Measurements from ENCODE around the gene FCGR1A. TPM values are rescaled to one million over a fixed set of nuclear protein-coding genes. Genes with fewer than 3 reads are reported as not detected.
"Not testable (repeated sequence)": the region's sequence is repeated elsewhere in the genome, so short reads cannot be mapped to it uniquely, and the experiment has no call there.

The FCGR1A gene
- total RNA-seq, 1 donor from 2014 or later = 1.2 TPM

- TF ChIP-seq, protein P1, sequence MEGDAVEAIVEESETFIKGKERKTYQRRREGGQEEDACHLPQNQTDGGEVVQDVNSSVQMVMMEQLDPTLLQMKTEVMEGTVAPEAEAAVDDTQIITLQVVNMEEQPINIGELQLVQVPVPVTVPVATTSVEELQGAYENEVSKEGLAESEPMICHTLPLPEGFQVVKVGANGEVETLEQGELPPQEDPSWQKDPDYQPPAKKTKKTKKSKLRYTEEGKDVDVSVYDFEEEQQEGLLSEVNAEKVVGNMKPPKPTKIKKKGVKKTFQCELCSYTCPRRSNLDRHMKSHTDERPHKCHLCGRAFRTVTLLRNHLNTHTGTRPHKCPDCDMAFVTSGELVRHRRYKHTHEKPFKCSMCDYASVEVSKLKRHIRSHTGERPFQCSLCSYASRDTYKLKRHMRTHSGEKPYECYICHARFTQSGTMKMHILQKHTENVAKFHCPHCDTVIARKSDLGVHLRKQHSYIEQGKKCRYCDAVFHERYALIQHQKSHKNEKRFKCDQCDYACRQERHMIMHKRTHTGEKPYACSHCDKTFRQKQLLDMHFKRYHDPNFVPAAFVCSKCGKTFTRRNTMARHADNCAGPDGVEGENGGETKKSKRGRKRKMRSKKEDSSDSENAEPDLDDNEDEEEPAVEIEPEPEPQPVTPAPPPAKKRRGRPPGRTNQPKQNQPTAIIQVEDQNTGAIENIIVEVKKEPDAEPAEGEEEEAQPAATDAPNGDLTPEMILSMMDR (IDR thresholded peaks at IDR 0.05; ENCODE audit: borderline replicate concordance) = peak; percentile 59
- H3K27me3 ChIP-seq (ENCODE audit: low read depth); intact Hi-C loops (cut with micrococcal nuclease); H3K4me1 ChIP-seq; H3K9me3 ChIP-seq (replicated peaks); H3K36me3 ChIP-seq: not testable (repeated sequence)
- peak; percentile 47 for DNase-seq
- H3K27ac ChIP-seq (replicated peaks) = peak overlapping the region; percentile 91
- H3K4me3 ChIP-seq = peak overlapping the region; percentile 75
Measured at GRCh38 chr1:149792502-149792901, 10.0 kb downstream of the FCGR1A start.

DNA sequence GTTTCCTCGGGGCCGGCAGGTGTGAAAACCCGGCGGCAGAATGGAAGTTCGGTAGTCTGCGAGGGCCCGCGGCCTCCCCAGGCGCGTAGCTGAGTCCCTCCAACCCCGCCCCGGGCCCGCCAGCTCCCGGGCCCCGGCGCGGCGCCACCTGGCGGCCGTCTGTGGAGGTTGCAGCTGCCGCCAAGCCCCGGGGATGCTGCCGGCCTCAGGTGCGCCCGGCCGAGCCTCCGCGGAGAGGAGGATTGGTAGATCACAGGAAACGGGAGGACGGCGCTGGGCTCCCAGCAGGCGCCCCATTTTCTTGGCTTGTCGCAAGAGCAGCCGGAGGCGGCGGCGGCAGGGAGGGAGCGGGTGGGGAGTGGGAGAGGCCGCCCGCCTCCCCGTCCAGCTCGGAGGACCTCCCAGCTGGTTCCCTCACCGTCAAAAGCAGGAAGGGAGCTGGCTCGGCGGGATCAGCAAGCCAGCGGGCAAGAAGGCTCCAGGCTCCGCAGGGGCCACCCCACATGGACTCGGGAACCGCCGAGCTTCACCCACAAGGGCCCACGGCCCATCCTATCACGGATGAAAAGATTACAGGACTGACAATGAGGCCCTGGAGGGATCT lies 10.5 kb downstream of the FCGR1A start:
- Histone ChIP-seq H3K4me3 (peak overlapping the region; percentile 75), H3K27ac (replicated peaks) (peak overlapping the region; percentile 91)
- intact Hi-C loops (cut with micrococcal nuclease); H3K4me1 ChIP-seq; H3K36me3 ChIP-seq; H3K27me3 ChIP-seq (ENCODE audit: low read depth); H3K9me3 ChIP-seq (replicated peaks): not testable (repeated sequence)
- DNase-seq = peak; percentile 70
- TF ChIP-seq, protein P1 (IDR thresholded peaks at IDR 0.05; ENCODE audit: borderline replicate concordance) = peak; percentile 54

GRCh38 chr1:149793885-149794284 lies 11.4 kb downstream of the FCGR1A start:
- H3K27me3 ChIP-seq (ENCODE audit: low read depth); H3K9me3 ChIP-seq (replicated peaks); intact Hi-C loops (cut with micrococcal nuclease); H3K36me3 ChIP-seq; DNase-seq; H3K4me1 ChIP-seq; H3K27ac ChIP-seq (replicated peaks); H3K4me3 ChIP-seq: not testable (repeated sequence)

GRCh38 chr1:149801628-149802027 lies 19.1 kb downstream of the FCGR1A start:
- intact Hi-C loops (cut with micrococcal nuclease); H3K27me3 ChIP-seq (ENCODE audit: low read depth); H3K36me3 ChIP-seq; H3K4me1 ChIP-seq; H3K9me3 ChIP-seq (replicated peaks); H3K4me3 ChIP-seq; H3K27ac ChIP-seq (replicated peaks); DNase-seq: not testable (repeated sequence)

DNA sequence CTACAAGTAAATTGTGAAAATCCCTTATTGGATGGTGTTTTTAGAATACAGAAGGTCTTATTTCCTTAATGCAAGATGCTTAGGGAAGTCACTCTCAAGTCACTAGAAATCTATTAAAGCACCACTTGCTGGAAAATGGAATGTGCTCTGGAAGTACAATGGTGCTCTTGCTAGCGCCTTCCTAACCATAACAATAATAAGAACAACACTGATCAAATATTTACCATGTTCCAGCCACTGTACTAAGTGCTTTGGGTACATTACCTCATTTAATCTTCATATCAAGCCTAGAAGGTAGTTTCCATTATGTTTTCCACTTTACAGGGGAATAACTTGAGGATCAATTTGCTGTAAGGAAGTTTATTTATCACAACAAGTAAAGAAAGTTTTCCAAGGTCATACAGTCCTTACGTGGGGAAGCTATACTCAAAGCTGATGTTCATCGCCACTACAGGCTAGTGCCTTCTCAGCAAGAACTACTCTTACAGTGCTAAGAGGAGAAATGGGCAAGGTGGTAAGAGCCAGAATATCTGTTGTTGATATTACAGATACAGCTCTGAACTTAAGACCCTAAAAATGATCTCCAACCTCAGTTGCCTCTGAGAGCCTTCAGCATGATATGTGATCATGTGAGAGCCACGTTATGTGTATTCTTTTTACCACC lies 22.1 kb downstream of the FCGR1A start:
- DNase-seq; H3K4me1 ChIP-seq; H3K4me3 ChIP-seq; H3K27me3 ChIP-seq (ENCODE audit: low read depth); intact Hi-C loops (cut with micrococcal nuclease); H3K9me3 ChIP-seq (replicated peaks); H3K27ac ChIP-seq (replicated peaks); H3K36me3 ChIP-seq: not testable (repeated sequence)

DNA sequence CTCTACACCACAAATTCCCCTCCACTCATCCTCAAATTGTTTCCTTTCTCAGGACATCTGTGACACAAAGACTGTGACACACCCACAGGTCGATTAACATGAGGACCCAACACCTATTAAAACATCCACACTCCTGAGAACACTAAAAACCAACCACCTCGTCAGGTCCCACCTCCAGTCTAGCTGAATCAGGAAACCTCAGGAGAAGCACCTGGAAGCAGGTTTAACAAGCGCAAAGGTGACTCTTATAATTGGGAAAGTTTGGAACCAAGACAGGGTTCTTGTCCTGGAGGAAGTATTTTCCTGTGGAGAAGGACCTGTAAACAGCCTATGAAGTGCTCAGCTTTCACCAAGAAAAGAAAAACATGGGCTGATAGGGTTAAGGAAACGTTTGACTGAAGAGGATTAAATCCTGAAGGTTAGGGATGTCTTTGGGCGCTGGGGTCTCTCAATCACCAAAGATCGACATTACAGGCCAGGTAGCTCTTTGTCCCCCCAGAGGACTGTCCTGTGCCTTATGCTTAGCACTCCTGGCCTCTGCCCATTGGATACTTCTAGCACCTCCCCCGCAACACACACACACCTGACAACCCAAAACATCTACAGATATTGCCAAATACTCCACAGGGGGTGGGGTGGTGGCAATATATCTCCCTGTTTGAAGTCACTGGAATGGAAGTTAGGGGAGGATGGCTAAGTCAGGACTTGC lies 28.4 kb downstream of the FCGR1A start:
- H3K27me3 ChIP-seq (ENCODE audit: low read depth); H3K36me3 ChIP-seq; H3K9me3 ChIP-seq (replicated peaks); DNase-seq; H3K4me1 ChIP-seq; intact Hi-C loops (cut with micrococcal nuclease); H3K27ac ChIP-seq (replicated peaks): not testable (repeated sequence)
- H3K4me3 ChIP-seq = peak overlapping the region; percentile 71

DNA sequence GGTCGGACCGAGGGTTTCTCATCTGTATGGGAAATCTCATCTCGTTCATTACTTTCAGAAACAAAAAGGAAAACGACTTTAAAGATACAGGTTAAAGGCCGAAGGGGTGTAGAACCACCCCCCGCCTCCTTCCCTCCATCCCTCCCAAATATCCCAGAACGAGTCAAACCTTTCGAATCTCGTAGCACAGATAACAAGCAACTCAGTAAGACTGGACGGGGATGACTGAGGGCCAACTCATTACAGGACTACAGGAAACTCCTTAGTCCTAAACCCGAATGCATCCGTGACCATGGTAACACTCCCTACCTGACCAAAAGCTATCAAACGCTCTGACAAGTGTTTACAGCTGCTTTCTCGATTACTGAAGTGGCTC lies 29.0 kb downstream of the FCGR1A start:
- H3K4me3 ChIP-seq = peak overlapping the region; percentile 71
- peak overlapping the region; percentile 27 for H3K27ac ChIP-seq (replicated peaks)
- intact Hi-C loops (cut with micrococcal nuclease) = not testable (repeated sequence)

DNA sequence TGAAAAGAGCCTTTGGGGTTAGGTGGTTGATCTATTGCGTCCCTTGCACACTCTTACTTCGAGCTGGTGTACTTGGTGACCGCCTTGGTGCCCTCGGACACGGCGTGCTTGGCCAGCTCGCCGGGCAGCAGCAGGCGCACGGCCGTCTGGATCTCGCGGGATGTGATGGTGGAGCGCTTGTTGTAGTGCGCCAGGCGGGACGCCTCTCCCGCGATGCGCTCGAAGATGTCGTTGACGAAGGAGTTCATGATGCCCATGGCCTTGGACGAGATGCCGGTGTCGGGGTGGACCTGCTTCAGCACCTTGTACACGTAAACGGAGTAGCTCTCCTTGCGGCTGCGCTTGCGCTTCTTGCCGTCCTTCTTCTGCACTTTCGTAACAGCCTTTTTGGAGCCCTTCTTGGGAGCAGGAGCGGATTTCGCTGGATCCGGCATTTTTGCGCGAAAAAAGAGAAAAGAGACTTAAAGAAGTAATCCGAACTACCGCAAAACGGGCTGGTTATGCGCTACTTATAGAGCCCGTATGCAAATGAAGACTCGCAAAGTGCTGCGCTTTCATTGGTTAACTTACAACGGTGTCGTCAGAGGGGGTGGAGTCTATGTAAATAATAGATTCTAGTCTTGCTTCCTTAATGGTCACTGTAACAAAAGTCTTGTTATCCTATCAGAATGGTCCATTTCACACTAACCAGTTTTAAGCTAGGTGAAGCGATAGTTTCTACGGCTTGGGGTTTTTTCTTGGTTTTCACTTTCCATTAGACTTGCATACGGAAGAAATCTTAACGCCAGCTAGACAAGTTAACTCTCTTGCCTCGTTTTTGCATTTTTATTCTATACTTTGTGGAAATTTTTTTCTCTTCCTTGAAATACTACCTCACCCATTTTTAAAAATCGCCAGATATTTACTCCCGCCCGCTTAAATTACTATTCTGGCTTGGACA lies 29.7 kb downstream of the FCGR1A start:
- H3K9me3 ChIP-seq (replicated peaks); intact Hi-C loops (cut with micrococcal nuclease); H3K27me3 ChIP-seq (ENCODE audit: low read depth); H3K4me1 ChIP-seq; H3K36me3 ChIP-seq: not testable (repeated sequence)
- Histone ChIP-seq H3K4me3 (peak overlapping the region; percentile 71), H3K27ac (replicated peaks) (peak overlapping the region; percentile 84)
- peak; percentile 49 for DNase-seq

More for the DNA sequence above, 29.0 kb downstream of the FCGR1A start:
- not testable (repeated sequence) for H3K4me1 ChIP-seq; H3K36me3 ChIP-seq; H3K27me3 ChIP-seq (ENCODE audit: low read depth); H3K9me3 ChIP-seq (replicated peaks); DNase-seq

DNA sequence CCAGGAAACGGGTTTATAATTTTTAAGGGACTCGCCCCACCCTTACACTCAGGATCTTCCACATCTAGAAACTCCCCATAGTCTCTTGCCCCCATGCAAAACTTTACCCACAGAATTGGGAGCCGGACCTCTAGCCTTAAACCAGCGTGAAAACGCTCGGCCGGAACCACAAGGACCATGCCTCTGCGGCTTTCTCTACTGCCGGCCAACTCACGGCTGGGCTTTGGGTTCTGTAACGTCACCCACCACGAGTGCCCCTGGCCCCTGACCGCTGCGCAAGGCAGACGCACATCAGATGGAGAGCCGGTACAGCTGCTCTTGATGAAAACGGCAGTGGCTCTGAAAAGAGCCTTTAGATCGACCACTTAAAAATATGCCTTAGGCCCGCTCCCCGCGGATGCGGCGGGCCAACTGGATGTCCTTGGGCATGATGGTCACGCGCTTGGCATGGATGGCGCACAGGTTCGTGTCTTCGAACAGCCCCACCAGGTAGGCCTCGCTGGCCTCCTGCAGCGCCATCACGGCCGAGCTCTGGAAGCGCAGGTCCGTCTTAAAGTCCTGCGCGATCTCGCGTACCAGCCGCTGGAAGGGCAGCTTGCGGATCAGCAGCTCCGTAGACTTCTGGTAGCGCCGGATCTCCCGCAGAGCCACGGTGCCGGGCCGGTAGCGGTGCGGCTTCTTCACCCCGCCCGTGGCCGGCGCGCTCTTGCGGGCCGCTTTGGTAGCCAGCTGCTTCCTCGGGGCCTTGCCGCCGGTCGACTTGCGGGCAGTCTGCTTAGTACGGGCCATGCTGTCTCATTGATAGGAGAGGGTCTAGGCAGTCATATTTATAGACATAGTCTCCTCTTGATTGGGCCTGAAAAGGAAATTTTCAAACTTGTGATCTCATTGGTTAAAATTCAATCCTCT lies 30.7 kb downstream of the FCGR1A start:
- intact Hi-C loops (cut with micrococcal nuclease) = not testable (repeated sequence)

DNA sequence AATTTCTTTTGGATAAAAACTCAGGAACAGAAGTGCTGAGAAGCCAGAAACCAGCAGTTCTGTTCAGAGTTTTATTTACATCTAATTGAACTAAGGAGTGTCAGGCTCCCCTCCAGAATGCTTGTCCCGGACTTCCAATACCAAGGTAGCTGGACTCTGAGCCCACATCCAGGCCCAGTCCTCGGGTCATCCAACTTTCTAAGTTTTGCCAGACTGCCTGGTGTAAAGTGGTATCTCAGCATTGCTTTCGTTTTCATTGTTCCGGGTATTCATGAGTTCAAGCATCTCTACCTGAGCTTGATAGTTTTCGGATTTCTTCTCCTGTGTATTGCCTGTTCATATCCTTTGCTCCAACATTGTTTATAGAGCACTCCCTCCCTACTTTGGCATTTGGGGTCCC lies 37.9 kb downstream of the FCGR1A start:
- H3K27ac ChIP-seq (replicated peaks); DNase-seq; H3K4me3 ChIP-seq; H3K27me3 ChIP-seq (ENCODE audit: low read depth); intact Hi-C loops (cut with micrococcal nuclease); H3K4me1 ChIP-seq; H3K36me3 ChIP-seq; H3K9me3 ChIP-seq (replicated peaks): not testable (repeated sequence)

More for the DNA sequence above, 30.7 kb downstream of the FCGR1A start:
- not testable (repeated sequence) for H3K36me3 ChIP-seq; H3K27me3 ChIP-seq (ENCODE audit: low read depth); H3K9me3 ChIP-seq (replicated peaks); H3K4me1 ChIP-seq
- peak overlapping the region; percentile 84 for H3K27ac ChIP-seq (replicated peaks)
- H3K4me3 ChIP-seq = peak overlapping the region; percentile 71
- peak; percentile 27 for DNase-seq

All from left ventricle myocardium inferior (tissue), 1 donor.